Mucosa of descending colon (tissue), 3 donors: ENCODE results near the gene TRIM2. TPM values are rescaled to one million over a fixed set of nuclear protein-coding genes. Genes with fewer than 3 reads are reported as not detected.

Experiments
- ATAC-seq: fragments of 200-7000 bp; cut with Tn5 transposase; one replicate; pipeline ENCODE4 v1.9.1; 2020; ENCODE audit warnings: mild to moderate bottlenecking, moderate library complexity
- DNase-seq, 3 donors: peaks; one replicate each; pipeline ENCODE4 v3.0.0-alpha.2; 2020
- H3K36me3 ChIP-seq: fragments of 200-600 bp; one replicate; pipeline ENCODE4 v1.8.0; 2021; ENCODE audit warnings: low read depth, mild to moderate bottlenecking
- H3K4me1 ChIP-seq: fragments of 200-600 bp; one replicate; pipeline ENCODE4 v1.8.0; 2021; ENCODE audit warnings: low read depth, mild to moderate bottlenecking
- H3K4me3 ChIP-seq: fragments of 200-600 bp; one replicate; pipeline ENCODE4 v1.8.0; 2021; ENCODE audit warnings: mild to moderate bottlenecking
- H3K9me3 ChIP-seq: fragments of 200-600 bp; one replicate; pipeline ENCODE4 v1.8.0; 2021; ENCODE audit warnings: mild to moderate bottlenecking
- intact Hi-C, 2 donors: fragments of 100-400 bp; cut with DNase I in 1 of 2; cut with micrococcal nuclease in 1 of 2; formaldehyde crosslinking; loops; one replicate each; pipeline versions ENCODE4 v1.11.0 to v1.11.1; 2022; cut with DNase I, micrococcal nuclease
- total RNA-seq, 3 donors: library from RNA; stranded (reverse); fragmentation: NEBNext Ultra II Directional in 2 of 3; extraction: Animal tissue kit (Norgen Biotek cat#: 25700) in 2 of 3; gene quantifications; one replicate each; pipeline versions ENCODE4 v1.2.1 to v1.2.4, GENCODE V29; 2021 to 2023
- TF ChIP-seq, protein P1 (sequence below): fragments of 200-600 bp; IDR thresholded peaks from one replicate; pipeline ENCODE4 v1.8.0; 2022; ENCODE audit warnings: antibody characterized with exemption, mild to moderate bottlenecking
- donor health status: DM: no; HTN: no; CAD: no; lungs with moderate emphysema.
- donor health status: DM: no; HTN: no; CAD: no.
- donor health status: DM: no; HTN: yes; CAD: no.

Gene TRIM2
- total RNA-seq, 3 donors from 2014 or later: 96.4 to 167 (median 154) TPM

- Histone ChIP-seq H3K9me3 (no peaks in the 10 kb centered on the region), H3K4me3 (no peak overlapping the region), H3K36me3 (no peaks in the 10 kb centered on the region), H3K4me1 (peaks cover 21% of the 10 kb centered on the region)
- intact Hi-C loops: no loop called here
- ATAC-seq (no peak), DNase-seq (no peak)
- TF ChIP-seq, protein P1, sequence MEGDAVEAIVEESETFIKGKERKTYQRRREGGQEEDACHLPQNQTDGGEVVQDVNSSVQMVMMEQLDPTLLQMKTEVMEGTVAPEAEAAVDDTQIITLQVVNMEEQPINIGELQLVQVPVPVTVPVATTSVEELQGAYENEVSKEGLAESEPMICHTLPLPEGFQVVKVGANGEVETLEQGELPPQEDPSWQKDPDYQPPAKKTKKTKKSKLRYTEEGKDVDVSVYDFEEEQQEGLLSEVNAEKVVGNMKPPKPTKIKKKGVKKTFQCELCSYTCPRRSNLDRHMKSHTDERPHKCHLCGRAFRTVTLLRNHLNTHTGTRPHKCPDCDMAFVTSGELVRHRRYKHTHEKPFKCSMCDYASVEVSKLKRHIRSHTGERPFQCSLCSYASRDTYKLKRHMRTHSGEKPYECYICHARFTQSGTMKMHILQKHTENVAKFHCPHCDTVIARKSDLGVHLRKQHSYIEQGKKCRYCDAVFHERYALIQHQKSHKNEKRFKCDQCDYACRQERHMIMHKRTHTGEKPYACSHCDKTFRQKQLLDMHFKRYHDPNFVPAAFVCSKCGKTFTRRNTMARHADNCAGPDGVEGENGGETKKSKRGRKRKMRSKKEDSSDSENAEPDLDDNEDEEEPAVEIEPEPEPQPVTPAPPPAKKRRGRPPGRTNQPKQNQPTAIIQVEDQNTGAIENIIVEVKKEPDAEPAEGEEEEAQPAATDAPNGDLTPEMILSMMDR: no peak
These were observed 64.1 kb downstream of the TRIM2 start for GRCh38 chr4:153268295-153268694.

DNA sequence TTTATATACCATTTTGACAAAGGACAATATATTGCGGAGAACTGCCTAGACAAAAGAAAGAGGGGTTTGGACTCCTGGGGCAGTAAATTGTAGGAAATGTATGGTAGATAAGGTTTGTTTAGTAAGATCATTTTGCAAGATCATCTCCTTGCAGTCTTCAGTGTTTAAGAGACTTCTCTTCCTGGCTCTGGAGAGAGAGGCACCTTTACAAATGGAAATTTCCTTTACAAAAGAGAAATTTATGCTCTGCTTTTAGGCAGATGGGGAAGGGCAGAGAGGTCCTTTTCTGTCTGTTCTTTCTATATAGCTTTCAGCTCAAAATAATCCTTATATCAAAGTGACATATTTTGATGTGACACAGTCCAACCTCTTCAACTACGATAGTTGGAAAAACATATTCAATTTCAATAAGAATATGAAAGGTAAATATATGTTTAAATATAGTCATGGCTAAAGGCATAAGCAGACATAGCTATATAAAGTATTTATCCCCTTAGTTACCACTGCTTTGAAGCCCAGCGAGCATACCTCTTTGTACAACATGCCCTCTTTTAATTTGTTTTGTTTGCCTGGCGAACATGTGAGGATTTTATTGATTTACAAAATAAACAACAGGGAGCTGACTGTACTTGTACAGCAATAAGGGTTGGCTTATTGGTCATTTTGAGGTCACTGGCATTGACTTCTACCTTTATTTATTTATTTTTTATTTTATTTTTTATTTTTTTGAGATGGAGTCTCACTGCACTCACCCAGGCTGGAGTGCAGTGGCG is 65.2 kb downstream of the TRIM2 start:
- TF ChIP-seq, protein P1: no peak
- intact Hi-C loops: no loop called here
- DNase-seq (no peak), ATAC-seq (peak; percentile 48)
- H3K4me1 ChIP-seq: peaks cover 21% of the 10 kb centered on the region
- H3K36me3 ChIP-seq: no peaks in the 10 kb centered on the region
- H3K9me3 ChIP-seq: no peaks in the 10 kb centered on the region
- H3K4me3 ChIP-seq: no peak overlapping the region

- H3K36me3 ChIP-seq: no peaks in the 10 kb centered on the region
- no peaks in the 10 kb centered on the region for H3K9me3 ChIP-seq
- H3K4me1 ChIP-seq: peaks cover 21% of the 10 kb centered on the region
- no peak for ATAC-seq
- intact Hi-C loops: no loop called here
- TF ChIP-seq, protein P1: no peak
- no peak overlapping the region for H3K4me3 ChIP-seq
- no peak for DNase-seq
These were observed 66.1 kb downstream of the TRIM2 start for GRCh38 chr4:153270361-153270760.

DNA sequence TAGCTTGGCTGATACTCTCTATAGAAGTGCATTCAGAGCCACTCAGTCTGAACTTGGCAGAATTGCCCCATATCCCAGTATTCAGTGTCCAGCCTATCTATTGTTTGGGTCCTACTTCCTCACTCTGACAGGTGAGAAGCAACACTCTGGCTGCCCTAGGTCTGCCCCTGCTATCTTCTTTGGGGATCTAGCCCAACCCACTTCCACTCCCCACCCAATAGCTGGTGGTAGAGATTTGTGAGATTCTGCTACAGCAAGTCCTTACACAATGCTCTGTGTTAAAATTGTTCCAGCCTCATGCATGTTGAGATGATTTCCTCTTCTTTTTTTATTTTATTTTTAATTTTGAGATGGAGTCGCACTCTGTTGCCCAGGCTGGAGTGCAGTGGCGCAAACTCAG is 67.6 kb downstream of the TRIM2 start:
- Histone ChIP-seq H3K36me3 (no peaks in the 10 kb centered on the region), H3K9me3 (no peaks in the 10 kb centered on the region), H3K4me3 (no peak overlapping the region), H3K4me1 (peaks cover 19% of the 10 kb centered on the region)
- TF ChIP-seq, protein P1: no peak
- DNase-seq (no peak), ATAC-seq (no peak)
- intact Hi-C loops: no loop called here

DNA sequence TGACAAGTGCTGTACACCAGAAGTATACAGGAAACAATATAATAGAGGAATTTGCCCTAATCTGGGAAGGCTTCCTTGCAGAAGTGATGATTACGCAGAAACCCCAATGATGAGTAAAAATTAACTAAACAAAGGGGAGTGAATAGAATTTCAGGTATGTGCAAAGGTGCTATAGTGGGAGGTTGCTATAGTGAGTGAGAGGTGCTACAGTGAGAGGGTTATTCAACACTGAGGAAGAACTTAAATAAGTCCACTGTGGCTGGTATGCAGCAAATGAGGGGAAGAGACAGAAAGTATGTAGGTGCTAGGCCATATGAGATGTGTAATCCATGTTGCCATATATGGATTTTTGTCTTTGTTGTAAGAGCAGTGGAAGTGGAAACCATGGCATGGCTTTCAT is 69.5 kb downstream of the TRIM2 start:
- no peak for ATAC-seq
- H3K36me3 ChIP-seq: no peaks in the 10 kb centered on the region
- intact Hi-C loops: no loop called here
- no peak overlapping the region for H3K4me3 ChIP-seq
- H3K9me3 ChIP-seq: no peaks in the 10 kb centered on the region
- peaks cover under 1% of the 10 kb centered on the region for H3K4me1 ChIP-seq
- TF ChIP-seq, protein P1: no peak
- no peak for DNase-seq

GRCh38 chr4:153274967-153275366 is 70.7 kb downstream of the TRIM2 start:
- peak; percentile 95 for ATAC-seq
- no peaks in the 10 kb centered on the region for H3K9me3 ChIP-seq
- no peak for DNase-seq

More at GRCh38 chr4:153274967-153275366, 70.7 kb downstream of the TRIM2 start:
- intact Hi-C loops: no loop called here
- Histone ChIP-seq H3K4me3 (no peak overlapping the region), H3K36me3 (no peaks in the 10 kb centered on the region), H3K4me1 (no peaks in the 10 kb centered on the region)
- TF ChIP-seq, protein P1: no peak
